H9 (cell line): ENCODE data around the gene MIGA2. TPM values are rescaled to one million over a fixed set of nuclear protein-coding genes. Genes with fewer than 3 reads are reported as not detected.

ENCODE experiments used
- DNase-seq: peaks from one replicate; pipeline ENCODE4 v3.0.0-alpha.2; 2017
- H2AFZ ChIP-seq: one replicate; pipeline ENCODE4 v1.6.1; 2013; ENCODE audit warnings: mild to moderate bottlenecking, low read length, control low read depth, moderate library complexity
- H2AK5ac ChIP-seq: 2 replicates; pipeline ENCODE4 v1.6.1; 2013; ENCODE audit warnings: low read length, control low read depth, mixed read lengths; ENCODE audit not compliant: insufficient read length
- H2BK120ac ChIP-seq: one replicate; pipeline ENCODE4 v1.6.1; 2013; ENCODE audit warnings: low read depth, mild to moderate bottlenecking, low read length, control low read depth, inconsistent platforms; ENCODE audit not compliant: poor library complexity, severe bottlenecking
- H2BK12ac ChIP-seq: 2 replicates; pipeline ENCODE4 v1.6.1; 2013; ENCODE audit warnings: low read length, control low read depth, mixed read lengths, low read depth; ENCODE audit not compliant: insufficient read length
- H2BK15ac ChIP-seq: 2 replicates; pipeline ENCODE4 v1.6.1; 2013; ENCODE audit warnings: low read depth, low read length, control low read depth
- H2BK20ac ChIP-seq: one replicate; pipeline ENCODE4 v1.6.1; 2013; ENCODE audit warnings: low read depth, mild to moderate bottlenecking, low read length, control low read depth, inconsistent platforms; ENCODE audit not compliant: poor library complexity, severe bottlenecking
- H2BK5ac ChIP-seq: 2 replicates; pipeline ENCODE4 v1.6.1; 2013; ENCODE audit warnings: low read length, control low read depth, mixed read lengths; ENCODE audit not compliant: insufficient read length
- H3K14ac ChIP-seq: 2 replicates; pipeline ENCODE4 v1.6.1; 2013; ENCODE audit warnings: low read length, control low read depth; ENCODE audit not compliant: insufficient read depth
- H3K18ac ChIP-seq: 2 replicates; pipeline ENCODE4 v1.6.1; 2013; ENCODE audit warnings: low read depth, mild to moderate bottlenecking, mixed read lengths, low read length, control low read depth; ENCODE audit not compliant: insufficient read length
- H3K23ac ChIP-seq: 2 replicates; pipeline ENCODE4 v1.6.1; 2013; ENCODE audit warnings: low read length, control low read depth, mixed read lengths, low read depth; ENCODE audit not compliant: insufficient read length
- H3K23me2 ChIP-seq: 2 replicates; pipeline ENCODE4 v1.6.1; 2013; ENCODE audit warnings: low read depth, mild to moderate bottlenecking, mixed read lengths, low read length, control low read depth; ENCODE audit not compliant: insufficient read length, poor library complexity, severe bottlenecking
- H3K27ac ChIP-seq: 2 replicates; pipeline ENCODE4 v1.5.1; 2013; ENCODE audit warnings: low read length, control low read depth, mixed read lengths, low read depth; ENCODE audit not compliant: insufficient read length
- H3K27me3 ChIP-seq: 2 replicates; pipeline ENCODE4 v1.6.1; 2013; ENCODE audit warnings: low read length, control low read depth, inconsistent platforms; ENCODE audit not compliant: insufficient read depth
- H3K4ac ChIP-seq: 2 replicates; pipeline ENCODE4 v1.6.1; 2013; ENCODE audit warnings: low read depth, mild to moderate bottlenecking, control low read depth, inconsistent platforms, low read length, moderate library complexity
- H3K4me1 ChIP-seq: 2 replicates; pipeline ENCODE4 v1.6.1; 2013; ENCODE audit warnings: low read length, control low read depth, inconsistent platforms; ENCODE audit not compliant: insufficient read depth
- H3K4me2 ChIP-seq: 2 replicates; pipeline ENCODE4 v1.6.1; 2013; ENCODE audit warnings: low read length, control low read depth, mixed read lengths; ENCODE audit not compliant: insufficient read length, insufficient read depth
- H3K56ac ChIP-seq: 2 replicates; pipeline ENCODE4 v1.6.1; 2013; ENCODE audit warnings: low read depth, mild to moderate bottlenecking, mixed read lengths, low read length, control low read depth; ENCODE audit not compliant: insufficient read length
- H3K79me1 ChIP-seq: 2 replicates; pipeline ENCODE4 v1.6.1; 2013; ENCODE audit warnings: low read depth, mild to moderate bottlenecking, moderate library complexity, low read length, control low read depth, inconsistent platforms; ENCODE audit not compliant: insufficient read depth, poor library complexity, severe bottlenecking
- H3K79me2 ChIP-seq: 2 replicates; pipeline ENCODE4 v1.6.1; 2013; ENCODE audit warnings: low read length, control low read depth, inconsistent platforms; ENCODE audit not compliant: insufficient read depth
- H3K9ac ChIP-seq: 2 replicates; pipeline ENCODE4 v1.6.1; 2013; ENCODE audit warnings: low read length, control low read depth, mixed read lengths; ENCODE audit not compliant: insufficient read length; ENCODE audit errors: extremely low read depth
- H3K9me3 ChIP-seq: one replicate; pipeline ENCODE4 v1.6.1; 2013; ENCODE audit warnings: low read depth, low read length, inconsistent platforms; ENCODE audit not compliant: control insufficient read depth
- H3T11ph ChIP-seq: one replicate; pipeline ENCODE4 v1.6.1; 2013; ENCODE audit warnings: mild to moderate bottlenecking, low read length, control low read depth, inconsistent platforms
- H4K20me1 ChIP-seq: one replicate; pipeline ENCODE4 v1.6.1; 2013; ENCODE audit not compliant: control insufficient read depth, insufficient read length, insufficient read depth
- H4K5ac ChIP-seq: 2 replicates; pipeline ENCODE4 v1.6.1; 2013; ENCODE audit warnings: low read depth, mild to moderate bottlenecking, mixed read lengths, low read length, control low read depth; ENCODE audit not compliant: insufficient read length
- H4K8ac ChIP-seq: replicated peaks from 2 replicates; pipeline ENCODE4 v1.6.1; 2013; ENCODE audit warnings: low read length, control low read depth, mixed read lengths, low read depth; ENCODE audit not compliant: insufficient read length
- H4K91ac ChIP-seq: 2 replicates; pipeline ENCODE4 v1.6.1; 2013; ENCODE audit warnings: low read depth, mild to moderate bottlenecking, moderate library complexity, mixed read lengths, low read length, control low read depth; ENCODE audit not compliant: insufficient read length
- H3K27ac Mint-ChIP-seq, 3 experiments: 2 replicates in 2 of 3; 3 replicates in 1 of 3; pipeline ENCODE4 v1.8.0; 2020 to 2021; ENCODE audit warnings: mixed read lengths in 3 of 3, mild to moderate bottlenecking in 1 of 3, moderate library complexity in 1 of 3
- H3K27me3 Mint-ChIP-seq: 2 replicates; pipeline ENCODE4 v1.8.0; 2021; ENCODE audit warnings: low read depth, mild to moderate bottlenecking, moderate library complexity, mixed read lengths
- H3K36me3 Mint-ChIP-seq, 3 experiments: 2 replicates in 2 of 3; 3 replicates in 1 of 3; pipeline ENCODE4 v1.8.0; 2020 to 2021; ENCODE audit warnings: low read depth in 3 of 3, mixed read lengths in 3 of 3; ENCODE audit not compliant: insufficient read depth in 1 of 3
- H3K4me1 Mint-ChIP-seq, 2 experiments: 2 replicates each; pipeline ENCODE4 v1.8.0; 2020; ENCODE audit warnings: mixed read lengths in 2 of 2
- H3K4me3 Mint-ChIP-seq, 2 experiments: 2 replicates in 1 of 2; 3 replicates in 1 of 2; pipeline ENCODE4 v1.8.0; 2020 to 2021; ENCODE audit warnings: mild to moderate bottlenecking in 2 of 2, mixed read lengths in 2 of 2, moderate library complexity in 1 of 2
- H3K9me3 Mint-ChIP-seq, 2 experiments: 2 replicates in 1 of 2; 3 replicates in 1 of 2; pipeline ENCODE4 v1.8.0; 2020; ENCODE audit warnings: mild to moderate bottlenecking in 2 of 2, mixed read lengths in 2 of 2, moderate library complexity in 1 of 2
- WGBS: extraction: QIAGEN DNeasy Blood & Tissue Kit; methylation state at CpG from one replicate; pipeline ENCODE4 v1.1.7; 2013; ENCODE audit warnings: missing lambda C conversion rate, low lambda C conversion rate, mixed read lengths; ENCODE audit not compliant: insufficient read length; ENCODE audit errors: extremely low coverage; 5-methylcytosine and 5-hydroxymethylcytosine counted together
- total RNA-seq: library from RNA; stranded (reverse); gene quantifications from 2 replicates; pipeline ENCODE4 v1.2.1, GENCODE V29; 2021
- TF ChIP-seq, protein P1 (sequence below): fragments of 200-600 bp; sonication (generic); conservative IDR thresholded peaks from 3 replicates; pipeline ENCODE4 v1.8.0; 2021; ENCODE audit warnings: antibody characterized with exemption, mild to moderate bottlenecking

MIGA2 gene
- total RNA-seq, 1 experiment from 2014 or later = 37.8 TPM

DNA sequence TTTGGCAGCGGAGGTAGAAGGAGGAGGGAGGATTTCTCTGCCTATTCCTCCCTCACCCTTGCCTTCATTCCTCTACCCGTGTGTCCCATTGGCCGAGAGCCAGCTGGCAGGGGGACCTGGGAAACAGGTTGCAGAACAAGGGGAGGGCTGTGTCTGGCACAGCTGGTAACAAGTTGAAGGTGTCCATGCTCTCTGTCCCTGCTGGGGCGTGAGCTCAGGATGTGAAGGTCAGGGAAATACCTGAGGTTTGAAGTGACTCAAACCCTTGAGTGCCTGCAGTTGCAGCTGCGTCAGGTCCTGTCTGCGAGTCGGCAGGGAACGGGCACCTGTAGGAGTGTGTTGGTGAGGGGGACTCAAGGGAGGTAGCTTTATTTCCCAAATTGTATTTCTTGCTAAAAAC lies 16.2 kb downstream of the MIGA2 start:
- no peak overlapping the region for H3K9ac ChIP-seq
- no peaks in the 10 kb centered on the region for H3K27me3 Mint-ChIP-seq
- DNase-seq = no peak
- no peaks in the 10 kb centered on the region for H3K9me3 ChIP-seq
- no peaks in the 10 kb centered on the region for H3K4me1 ChIP-seq
- H2BK12ac ChIP-seq = no peak overlapping the region
- H3T11ph ChIP-seq = no peak overlapping the region
- no peak overlapping the region for H4K8ac ChIP-seq
- H4K91ac ChIP-seq = no peak overlapping the region
- no peak overlapping the region for H3K27ac ChIP-seq
- H3K79me1 ChIP-seq = no peaks in the 10 kb centered on the region
- no peaks in the 10 kb centered on the region for H3K4me1 Mint-ChIP-seq
- H3K36me3 Mint-ChIP-seq = peaks cover 18 to 43% (median 30%) of the 10 kb centered on the region in 3 experiments; a peak in 6 of 7 replicates
- H3K9me3 Mint-ChIP-seq = no peaks in the 10 kb centered on the region
- H3K27ac Mint-ChIP-seq = no peak overlapping the region
- H3K27me3 ChIP-seq = no peaks in the 10 kb centered on the region
- WGBS = no CpG with 5 or more reads among the region's 8 CpGs
- H2BK20ac ChIP-seq = no peak overlapping the region
- H4K20me1 ChIP-seq = peaks cover 3% of the 10 kb centered on the region
- H2BK120ac ChIP-seq = no peak overlapping the region
- H3K14ac ChIP-seq = no peak overlapping the region
- no peak overlapping the region for H3K18ac ChIP-seq
- H2BK5ac ChIP-seq = no peak overlapping the region
- no peak overlapping the region for H3K23ac ChIP-seq
- no peak overlapping the region for H3K56ac ChIP-seq
- no peaks in the 10 kb centered on the region for H3K79me2 ChIP-seq
- no peaks in the 10 kb centered on the region for H3K23me2 ChIP-seq
- H2AFZ ChIP-seq = no peak overlapping the region
- no peak overlapping the region for H2AK5ac ChIP-seq
- no peak overlapping the region for H2BK15ac ChIP-seq
- H3K4ac ChIP-seq = no peak overlapping the region
- H4K5ac ChIP-seq = no peak overlapping the region
- H3K4me2 ChIP-seq = no peak overlapping the region
- TF ChIP-seq, protein P1, sequence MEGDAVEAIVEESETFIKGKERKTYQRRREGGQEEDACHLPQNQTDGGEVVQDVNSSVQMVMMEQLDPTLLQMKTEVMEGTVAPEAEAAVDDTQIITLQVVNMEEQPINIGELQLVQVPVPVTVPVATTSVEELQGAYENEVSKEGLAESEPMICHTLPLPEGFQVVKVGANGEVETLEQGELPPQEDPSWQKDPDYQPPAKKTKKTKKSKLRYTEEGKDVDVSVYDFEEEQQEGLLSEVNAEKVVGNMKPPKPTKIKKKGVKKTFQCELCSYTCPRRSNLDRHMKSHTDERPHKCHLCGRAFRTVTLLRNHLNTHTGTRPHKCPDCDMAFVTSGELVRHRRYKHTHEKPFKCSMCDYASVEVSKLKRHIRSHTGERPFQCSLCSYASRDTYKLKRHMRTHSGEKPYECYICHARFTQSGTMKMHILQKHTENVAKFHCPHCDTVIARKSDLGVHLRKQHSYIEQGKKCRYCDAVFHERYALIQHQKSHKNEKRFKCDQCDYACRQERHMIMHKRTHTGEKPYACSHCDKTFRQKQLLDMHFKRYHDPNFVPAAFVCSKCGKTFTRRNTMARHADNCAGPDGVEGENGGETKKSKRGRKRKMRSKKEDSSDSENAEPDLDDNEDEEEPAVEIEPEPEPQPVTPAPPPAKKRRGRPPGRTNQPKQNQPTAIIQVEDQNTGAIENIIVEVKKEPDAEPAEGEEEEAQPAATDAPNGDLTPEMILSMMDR = no peak
- H3K4me3 Mint-ChIP-seq = no peak overlapping the region
